Right lung (tissue), 5 donors: Measurements from ENCODE around the gene COL8A2. TPM values are rescaled to one million over a fixed set of nuclear protein-coding genes. Genes with fewer than 3 reads are reported as not detected.

Experiments
- DNase-seq, 2 donors: peaks; one replicate each; pipeline ENCODE4 v3.0.0-alpha.2; 2013
- polyA plus RNA-seq, 5 donors: library from polyadenylated mRNA; unstranded; fragments of 120-200 nt; gene quantifications; one replicate each; pipeline versions ENCODE4 v1.2.1 to v1.2.3, GENCODE V29; 2013; ENCODE audit warnings: inconsistent platforms in 1 of 5, low replicate concordance in 1 of 5; ENCODE audit not compliant: insufficient read length in 5 of 5, insufficient read depth in 1 of 5

COL8A2 gene
- polyA plus RNA-seq, 5 donors = 0.58 to 1.2 (median 1.1) TPM

DNA sequence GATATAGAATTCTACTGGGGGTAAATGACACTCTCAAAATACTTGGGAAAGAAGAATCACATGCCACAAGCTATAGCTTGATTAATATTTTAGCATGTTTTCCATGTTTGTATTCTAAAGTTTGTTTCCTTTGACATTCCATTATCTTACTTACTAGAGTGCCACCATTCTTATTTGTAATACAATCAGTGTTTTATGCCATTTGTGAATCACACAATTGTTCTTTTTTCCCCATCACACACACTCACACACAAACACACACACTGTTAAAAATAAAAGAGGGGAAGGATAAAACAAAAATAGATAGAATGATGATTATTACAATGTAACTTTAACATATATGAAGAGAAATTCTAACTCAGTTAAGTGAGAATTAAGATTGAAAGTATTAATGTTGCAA lies 57.2 kb downstream of the COL8A2 start:
- no peak for DNase-seq

DNA sequence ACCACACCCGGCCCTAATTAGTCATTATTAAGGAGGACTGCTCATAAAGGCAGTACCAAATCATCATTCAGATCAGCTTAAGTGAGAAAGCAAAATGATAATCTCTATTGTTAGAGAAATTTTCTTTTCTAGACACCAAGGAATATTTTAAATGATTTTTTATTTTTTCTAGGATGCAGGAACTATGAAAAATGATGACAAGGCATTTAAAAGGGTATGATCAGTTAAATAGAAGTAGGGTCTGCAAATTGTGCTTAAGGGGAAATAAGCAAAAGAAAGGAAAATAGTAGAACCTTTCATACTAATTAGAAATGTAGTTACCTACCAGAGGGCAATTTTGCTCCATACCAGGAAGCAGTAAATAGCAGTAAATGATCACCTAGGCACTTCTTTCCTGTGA lies 62.7 kb downstream of the COL8A2 start:
- DNase-seq = no peak

DNA sequence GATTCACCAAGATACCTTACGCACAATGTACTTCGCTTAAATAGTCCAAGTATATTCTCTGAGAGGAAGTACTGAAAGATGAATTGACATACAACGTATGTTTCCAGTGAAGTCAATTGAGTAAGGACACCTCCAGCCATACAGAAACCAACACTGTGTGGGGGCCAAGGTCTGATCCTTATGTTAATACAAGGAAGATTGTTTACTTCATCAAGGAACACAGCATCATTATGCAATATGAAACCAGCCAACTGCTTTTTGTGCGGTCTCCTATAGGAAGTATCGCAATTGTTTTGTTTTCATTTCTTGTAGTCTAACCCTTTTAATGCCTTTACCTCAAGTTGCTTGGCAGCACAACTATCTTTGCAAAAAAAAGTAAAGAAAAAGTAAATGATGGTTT lies 69.3 kb downstream of the COL8A2 start:
- no peak for DNase-seq

DNA sequence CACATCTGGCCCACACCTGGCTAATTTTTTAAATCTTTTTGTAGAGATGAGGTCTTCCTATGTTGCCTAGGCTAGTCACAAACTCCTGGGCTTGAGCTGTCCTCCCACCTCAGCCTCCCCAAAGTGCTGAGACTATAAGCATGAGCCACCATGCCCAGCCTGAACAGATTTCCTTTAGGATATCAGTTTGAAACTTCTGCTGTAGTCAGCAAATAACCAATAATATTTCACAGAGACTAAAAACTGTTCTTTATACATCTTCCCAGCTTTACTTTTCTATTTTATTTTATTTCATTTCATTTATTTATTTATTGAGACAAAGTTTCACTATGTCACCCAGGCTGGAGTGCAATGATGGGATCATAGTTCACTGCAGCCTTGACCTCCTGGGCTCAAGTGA lies 71.0 kb downstream of the COL8A2 start:
- DNase-seq = no peak

DNA sequence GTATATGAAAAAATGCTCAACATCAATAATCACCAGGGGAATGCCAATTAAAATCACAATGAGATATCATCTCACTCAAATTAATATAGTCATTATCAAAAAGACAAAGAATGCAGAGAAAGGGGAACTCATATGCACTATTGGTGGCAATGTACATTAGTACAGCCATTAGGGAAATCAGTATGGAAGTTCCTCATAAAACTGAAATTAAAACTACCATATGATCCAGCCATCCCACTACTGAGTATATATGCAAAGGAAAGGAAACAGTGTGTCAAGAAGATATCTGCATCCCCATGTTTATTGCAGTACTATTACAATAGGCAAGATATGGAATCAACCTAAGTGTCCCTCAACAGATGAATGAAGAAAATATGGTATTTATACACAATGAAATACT lies 73.2 kb downstream of the COL8A2 start:
- no peak for DNase-seq

Other genes starting within 250 kb of the COL8A2 start
- gene AGO1, start 242.0 kb downstream of the COL8A2 start, polyA plus RNA-seq = 10 to 100 TPM; 15.8 to 22.9 (median 19.0) TPM
- 10 to 100 TPM; 10.5 to 21.7 (median 20.5) TPM for gene AGO3, start 194.1 kb downstream of the COL8A2 start, polyA plus RNA-seq
- gene TEKT2, start 41.1 kb downstream of the COL8A2 start, polyA plus RNA-seq = 10 to 100 TPM in 3 of 5 donors, 1 to 10 TPM in 2; 6.0 to 15.6 (median 11.3) TPM
- 10 to 100 TPM; 22.5 to 33.7 (median 31.6) TPM for gene ADPRS, start 36.3 kb downstream of the COL8A2 start, polyA plus RNA-seq
- 10 to 100 TPM; 45.0 to 56.6 (median 52.9) TPM for gene TRAPPC3, start 24.3 kb upstream of the COL8A2 start, polyA plus RNA-seq
- gene MAP7D1, start 30.9 kb upstream of the COL8A2 start, polyA plus RNA-seq = 10 to 100 TPM; 49.6 to 82.4 (median 52.3) TPM
- gene THRAP3, start 99.2 kb upstream of the COL8A2 start, polyA plus RNA-seq = 100 to 1,000 TPM; 112 to 165 (median 154) TPM
- 10 to 100 TPM; 12.3 to 20.9 (median 18.4) TPM for gene SH3D21, start 181.1 kb upstream of the COL8A2 start, polyA plus RNA-seq
- 10 to 100 TPM; 22.1 to 81.6 (median 33.3) TPM for gene EVA1B, start 198.4 kb upstream of the COL8A2 start, polyA plus RNA-seq